Activated gamma-delta T cell treated with anti-CD3 and anti-CD28 coated beads, Interleukin-2, amount 50 U/mL, for 16 hours (primary cell): ENCODE measurements around the gene SLC35G4.
"Not testable (repeated sequence)": the region's sequence is repeated elsewhere in the genome, so short reads cannot be mapped to it uniquely, and the experiment has no call there.

Experiments
- DNase-seq: peaks from one replicate; pipeline ENCODE4 v3.0.0-alpha.2; 2020; ENCODE audit warnings: low read depth

The SLC35G4 gene

DNA sequence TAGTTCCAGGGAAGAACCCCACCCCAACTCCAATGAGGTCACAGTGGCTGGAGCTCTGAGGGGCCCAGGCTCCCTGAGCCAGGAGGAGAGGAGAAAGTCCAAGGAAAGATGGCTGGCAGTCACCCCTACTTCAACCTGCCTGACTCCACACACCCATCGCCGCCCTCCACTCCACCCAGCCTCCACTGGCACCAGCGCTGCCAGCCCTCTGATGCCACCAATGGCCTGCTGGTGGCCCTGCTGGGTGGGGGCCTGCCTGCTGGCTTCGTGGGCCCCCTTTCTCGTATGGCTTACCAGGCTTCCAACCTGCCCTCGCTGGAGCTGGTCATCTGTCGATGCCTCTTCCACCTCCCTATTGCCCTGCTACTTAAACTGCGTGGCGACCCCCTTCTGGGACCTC, at the start of gene SLC35G4:
Gene SLC35G4, plus strand, starts transcription at position 109 of the 400 bp plus-strand sequence. Its CDS starts 0 bp downstream, at position 109.
- not testable (repeated sequence) for DNase-seq

GRCh38 chr18:11561293-11561692, 48.1 kb upstream of the SLC35G4 start:
- no peak for DNase-seq

DNA sequence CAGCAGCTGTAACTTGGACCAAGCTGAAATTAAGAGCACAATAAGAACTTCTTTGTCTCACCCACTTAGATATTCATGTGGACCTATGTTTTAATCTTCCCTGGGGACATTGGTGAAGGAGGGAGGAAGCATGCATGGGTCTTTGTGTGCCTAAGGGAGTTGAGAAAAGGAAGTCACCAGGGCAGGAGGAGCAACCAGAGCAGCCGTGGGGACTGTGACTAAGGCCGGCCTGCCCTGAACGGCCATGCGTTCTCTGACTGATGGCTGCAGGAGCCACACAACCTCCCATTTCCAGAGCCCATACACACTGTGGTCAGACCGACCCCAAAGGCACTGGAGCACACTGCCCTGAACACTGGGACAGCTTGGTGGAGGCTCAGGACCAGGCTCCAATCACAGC, 43.7 kb upstream of the SLC35G4 start:
- DNase-seq: no peak

- DNase-seq: no peak
These were observed 43.0 kb upstream of the SLC35G4 start for GRCh38 chr18:11566236-11566965.

DNA sequence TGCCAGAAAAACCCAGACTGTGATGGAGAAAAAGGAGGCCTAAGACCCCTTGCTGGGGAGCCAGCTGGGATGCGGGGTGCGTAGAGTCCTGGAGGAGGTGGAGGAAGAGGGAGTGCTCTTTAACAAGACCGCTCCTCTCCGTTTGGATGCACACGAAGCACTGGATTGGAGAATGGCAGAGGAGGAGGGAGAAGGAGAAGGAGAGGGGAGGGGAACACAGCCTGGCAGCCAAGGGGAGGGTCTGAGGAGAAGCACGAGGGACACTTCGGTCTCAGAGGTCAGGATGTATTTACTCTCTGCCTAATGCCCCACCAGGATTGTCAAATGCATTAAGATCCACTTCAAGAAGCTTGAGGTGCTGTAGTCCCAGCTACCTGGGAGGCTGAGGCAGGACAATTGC, 42.0 kb upstream of the SLC35G4 start:
- no peak for DNase-seq

- no peak for DNase-seq
These were observed 39.3 kb upstream of the SLC35G4 start for GRCh38 chr18:11570073-11570588.

- no peak for DNase-seq
These were observed 38.5 kb upstream of the SLC35G4 start for GRCh38 chr18:11570769-11571412.

- DNase-seq: no peak
These were observed 37.2 kb upstream of the SLC35G4 start for GRCh38 chr18:11572201-11572600.

GRCh38 chr18:11574545-11574944, 34.9 kb upstream of the SLC35G4 start:
- DNase-seq: no peak

DNA sequence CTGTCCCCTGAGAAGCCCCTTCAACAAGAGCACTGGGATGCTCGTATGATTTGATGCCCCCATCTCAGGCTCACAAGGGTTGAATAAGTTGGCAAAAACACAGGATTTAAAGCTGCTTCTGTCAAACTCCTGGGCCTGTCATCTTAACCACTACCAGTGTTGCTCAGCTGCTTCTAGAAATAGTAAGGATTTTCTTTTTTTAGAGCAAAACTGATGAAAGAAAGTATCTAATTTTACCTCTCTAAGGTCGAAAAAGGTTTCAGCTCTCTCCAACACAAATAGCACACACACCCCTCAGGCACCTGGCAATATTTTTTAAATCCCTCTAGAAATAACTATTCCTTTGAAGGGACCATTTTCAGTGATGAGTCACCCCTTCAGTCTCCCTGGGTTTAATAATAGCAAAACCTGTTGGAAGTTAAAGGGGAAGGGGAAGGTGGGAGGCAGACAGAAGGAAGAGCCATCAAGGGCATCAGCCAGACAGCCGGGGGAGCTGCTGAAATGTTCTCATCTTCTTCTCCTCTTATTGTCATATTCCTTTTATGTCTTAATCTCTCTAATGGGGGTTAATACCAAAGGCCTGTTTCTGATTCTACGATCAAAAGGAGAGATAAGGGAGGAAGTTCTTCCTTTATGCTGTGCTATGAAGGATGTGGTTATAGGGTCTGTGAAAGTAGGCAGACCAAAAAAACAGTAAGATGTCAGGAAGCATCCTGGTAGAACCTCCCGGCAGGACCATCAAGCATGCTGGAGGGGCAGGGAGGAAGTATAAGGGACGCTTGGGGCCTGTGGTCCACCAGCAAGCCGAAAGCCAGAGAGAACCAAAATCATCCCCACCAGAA, 31.9 kb upstream of the SLC35G4 start:
- DNase-seq: no peak

DNA sequence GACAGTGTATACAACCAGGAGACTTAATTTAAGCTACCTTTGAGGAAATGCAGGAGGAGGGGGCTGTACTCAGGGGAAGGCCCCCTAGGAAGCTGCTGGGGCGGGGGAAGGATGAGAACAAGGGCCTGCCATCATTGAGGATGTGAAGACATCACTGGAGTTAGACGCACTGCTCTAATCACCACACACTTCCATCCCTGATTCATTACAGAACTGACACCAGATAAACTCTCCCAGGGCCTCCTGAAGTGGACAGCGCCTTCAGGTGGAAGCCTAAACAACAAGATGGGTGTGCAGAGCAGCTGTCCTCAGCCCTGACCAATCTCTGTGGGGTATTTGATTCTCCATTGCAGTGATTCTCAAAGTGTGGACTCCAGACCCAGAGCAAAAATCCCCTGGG, 30.6 kb upstream of the SLC35G4 start:
- no peak for DNase-seq

DNA sequence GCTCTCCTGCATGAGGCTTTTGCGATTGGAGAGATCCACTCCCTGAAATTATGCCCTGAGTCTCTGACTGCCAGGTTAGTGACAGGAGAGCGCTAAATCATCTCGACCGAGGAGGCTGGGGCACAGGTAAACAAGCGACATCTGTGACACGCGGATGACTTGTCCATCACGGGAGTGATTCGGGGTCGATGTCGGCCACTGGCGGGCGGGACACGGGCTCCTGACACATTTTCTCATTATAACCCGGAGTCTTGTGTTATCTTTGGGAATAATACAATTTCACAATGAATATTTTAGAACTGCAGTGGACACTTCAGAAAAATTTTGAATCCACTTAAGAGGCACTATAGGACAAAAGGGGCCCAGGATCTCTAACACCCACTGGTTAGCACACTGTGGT, 29.5 kb upstream of the SLC35G4 start:
- no peak for DNase-seq

GRCh38 chr18:11581286-11581685, 28.1 kb upstream of the SLC35G4 start:
- DNase-seq: no peak

DNA sequence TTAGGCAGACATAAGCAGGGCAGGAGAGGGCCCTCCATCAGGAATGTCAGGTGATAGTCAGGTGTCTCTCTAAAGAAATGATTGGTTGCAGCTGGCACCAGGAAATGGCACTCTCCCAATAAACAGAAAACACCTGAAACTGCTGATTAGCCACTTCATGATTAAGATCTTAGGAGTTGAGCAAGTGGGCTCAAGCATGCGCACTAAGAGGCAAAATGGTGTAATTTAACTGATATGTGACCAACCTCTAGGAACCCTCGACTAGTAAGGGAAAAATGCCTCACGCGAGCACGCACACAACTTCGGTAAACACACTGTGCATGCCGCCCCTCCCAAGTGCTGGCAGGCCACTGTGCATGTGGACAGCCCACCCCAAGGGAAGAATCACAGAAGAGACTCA, 23.8 kb upstream of the SLC35G4 start:
- no peak for DNase-seq

DNA sequence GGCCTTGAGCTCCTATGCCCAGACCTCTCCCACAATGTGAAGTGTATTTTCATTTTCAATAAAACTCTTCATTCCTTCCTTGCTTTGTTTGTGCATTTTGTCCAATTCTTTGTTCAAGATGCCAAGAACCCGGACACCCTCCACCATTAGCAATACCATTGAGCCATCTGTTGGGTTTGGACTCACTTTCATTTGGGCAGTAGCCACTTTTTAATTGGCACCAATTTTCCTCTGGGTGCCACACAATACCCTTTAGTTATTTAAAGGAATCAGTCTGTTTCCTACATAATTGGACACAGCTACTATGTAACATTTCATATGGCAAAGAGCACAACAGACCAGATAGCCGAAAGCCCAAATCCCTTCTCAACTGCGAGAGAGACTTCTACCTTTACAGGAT, 22.5 kb upstream of the SLC35G4 start:
- DNase-seq: no peak

GRCh38 chr18:11587432-11587831, 22.0 kb upstream of the SLC35G4 start:
- no peak for DNase-seq

- DNase-seq: no peak
These were observed 21.6 kb upstream of the SLC35G4 start for GRCh38 chr18:11587846-11588245.

- no peak for DNase-seq
These were observed 17.4 kb upstream of the SLC35G4 start for GRCh38 chr18:11591957-11592356.

DNA sequence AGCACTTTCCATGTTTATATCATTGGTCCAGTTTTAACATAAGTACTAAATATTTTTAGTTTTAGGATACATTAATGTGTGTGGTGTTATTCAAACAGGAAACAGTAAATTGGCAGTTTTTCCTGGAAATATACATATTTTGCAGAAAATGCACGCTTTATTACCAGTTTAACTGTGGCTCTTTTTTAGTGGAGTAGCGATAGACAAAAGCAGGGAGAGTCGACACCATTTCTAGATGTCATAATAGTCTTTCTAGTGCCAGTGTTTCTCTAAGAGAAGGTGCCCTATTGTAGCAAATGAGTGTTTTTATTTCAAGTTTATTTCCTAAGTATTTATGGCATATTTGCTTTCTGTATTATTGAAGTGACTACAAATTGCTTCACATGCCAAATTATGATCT, 9.1 kb upstream of the SLC35G4 start:
- DNase-seq: no peak

DNA sequence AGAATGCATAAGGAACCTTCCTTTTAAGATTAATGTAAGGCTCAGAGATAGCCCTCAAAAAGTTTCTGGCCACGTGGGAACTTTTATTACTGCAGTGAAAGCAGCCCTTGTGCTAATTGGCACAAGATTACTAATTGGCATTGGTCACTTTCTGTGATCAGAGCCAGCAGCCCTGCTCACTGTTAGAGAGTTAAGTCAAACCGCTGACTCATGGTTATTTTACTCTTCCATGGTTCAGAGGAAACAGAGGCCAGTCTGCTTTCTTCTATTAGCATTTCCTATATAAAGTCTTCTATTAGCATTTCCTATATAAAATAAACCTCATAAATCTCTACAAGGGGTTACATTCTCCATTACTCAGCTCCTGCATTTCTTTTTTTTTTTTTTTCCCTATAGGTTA, 1.5 kb upstream of the SLC35G4 start:
- no peak for DNase-seq

- not testable (repeated sequence) for DNase-seq
These were observed 778 bp upstream of the SLC35G4 start for GRCh38 chr18:11608618-11609017.

DNA sequence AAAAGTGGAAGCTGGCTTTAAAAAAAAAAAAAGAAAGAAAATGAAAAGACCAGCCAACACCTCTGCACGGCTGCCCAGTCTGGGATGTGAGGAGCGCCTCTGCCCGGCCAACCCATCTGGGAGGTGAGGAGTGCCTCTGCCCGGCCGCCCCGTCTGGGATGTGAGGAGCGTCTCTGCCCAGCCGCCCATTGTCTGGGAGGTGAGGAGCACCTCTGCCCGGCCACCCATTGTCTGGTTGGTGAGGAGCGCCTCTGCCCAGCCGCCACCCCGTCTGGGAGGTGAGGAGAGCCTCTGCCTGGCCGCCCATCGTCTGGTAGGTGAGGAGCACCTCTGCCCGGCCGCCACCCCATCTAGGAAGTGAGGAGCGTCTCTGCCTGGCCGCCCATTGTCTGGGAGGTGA, 3.7 kb downstream of the SLC35G4 start:
- not testable (repeated sequence) for DNase-seq

DNA sequence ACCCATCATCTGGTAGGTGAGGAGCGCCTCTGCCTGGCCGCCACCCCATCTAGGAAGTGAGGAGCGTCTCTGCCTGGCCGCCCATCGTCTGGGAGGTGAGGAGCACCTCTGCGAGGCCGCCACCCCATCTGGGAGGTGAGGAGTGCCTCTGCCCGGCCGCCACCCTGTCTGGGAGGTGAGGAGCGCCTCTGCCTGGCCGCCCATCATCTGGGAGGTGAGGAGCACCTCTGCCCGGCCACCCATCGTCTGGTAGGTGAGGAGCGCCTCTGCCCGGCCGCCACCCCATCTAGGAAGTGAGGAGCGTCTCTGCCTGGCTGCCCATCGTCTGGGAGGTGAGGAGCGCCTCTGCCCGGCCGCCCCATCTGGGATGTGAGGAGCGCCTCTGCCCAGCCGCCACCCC, 4.2 kb downstream of the SLC35G4 start:
- not testable (repeated sequence) for DNase-seq
